Amniotic stem cell (primary cell): ENCODE measurements around the gene CDAN1.
A peak's percentile ranks its signal among the peaks of the same experiment; 100 is the strongest.
"Not testable (repeated sequence)": the region's sequence is repeated elsewhere in the genome, so short reads cannot be mapped to it uniquely, and the experiment has no call there.

ENCODE experiments used
- DNase-seq: peaks from one replicate; lab custom pipeline; 2025; lab: John Stamatoyannopoulos, UW

Gene CDAN1, protein sequence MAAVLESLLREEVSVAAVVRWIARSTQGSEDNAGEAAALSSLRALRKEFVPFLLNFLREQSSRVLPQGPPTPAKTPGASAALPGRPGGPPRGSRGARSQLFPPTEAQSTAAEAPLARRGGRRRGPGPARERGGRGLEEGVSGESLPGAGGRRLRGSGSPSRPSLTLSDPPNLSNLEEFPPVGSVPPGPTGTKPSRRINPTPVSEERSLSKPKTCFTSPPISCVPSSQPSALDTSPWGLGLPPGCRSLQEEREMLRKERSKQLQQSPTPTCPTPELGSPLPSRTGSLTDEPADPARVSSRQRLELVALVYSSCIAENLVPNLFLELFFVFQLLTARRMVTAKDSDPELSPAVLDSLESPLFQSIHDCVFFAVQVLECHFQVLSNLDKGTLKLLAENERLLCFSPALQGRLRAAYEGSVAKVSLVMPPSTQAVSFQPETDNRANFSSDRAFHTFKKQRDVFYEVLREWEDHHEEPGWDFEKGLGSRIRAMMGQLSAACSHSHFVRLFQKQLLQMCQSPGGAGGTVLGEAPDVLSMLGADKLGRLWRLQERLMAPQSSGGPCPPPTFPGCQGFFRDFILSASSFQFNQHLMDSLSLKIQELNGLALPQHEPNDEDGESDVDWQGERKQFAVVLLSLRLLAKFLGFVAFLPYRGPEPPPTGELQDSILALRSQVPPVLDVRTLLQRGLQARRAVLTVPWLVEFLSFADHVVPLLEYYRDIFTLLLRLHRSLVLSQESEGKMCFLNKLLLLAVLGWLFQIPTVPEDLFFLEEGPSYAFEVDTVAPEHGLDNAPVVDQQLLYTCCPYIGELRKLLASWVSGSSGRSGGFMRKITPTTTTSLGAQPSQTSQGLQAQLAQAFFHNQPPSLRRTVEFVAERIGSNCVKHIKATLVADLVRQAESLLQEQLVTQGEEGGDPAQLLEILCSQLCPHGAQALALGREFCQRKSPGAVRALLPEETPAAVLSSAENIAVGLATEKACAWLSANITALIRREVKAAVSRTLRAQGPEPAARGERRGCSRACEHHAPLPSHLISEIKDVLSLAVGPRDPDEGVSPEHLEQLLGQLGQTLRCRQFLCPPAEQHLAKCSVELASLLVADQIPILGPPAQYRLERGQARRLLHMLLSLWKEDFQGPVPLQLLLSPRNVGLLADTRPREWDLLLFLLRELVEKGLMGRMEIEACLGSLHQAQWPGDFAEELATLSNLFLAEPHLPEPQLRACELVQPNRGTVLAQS

DNA sequence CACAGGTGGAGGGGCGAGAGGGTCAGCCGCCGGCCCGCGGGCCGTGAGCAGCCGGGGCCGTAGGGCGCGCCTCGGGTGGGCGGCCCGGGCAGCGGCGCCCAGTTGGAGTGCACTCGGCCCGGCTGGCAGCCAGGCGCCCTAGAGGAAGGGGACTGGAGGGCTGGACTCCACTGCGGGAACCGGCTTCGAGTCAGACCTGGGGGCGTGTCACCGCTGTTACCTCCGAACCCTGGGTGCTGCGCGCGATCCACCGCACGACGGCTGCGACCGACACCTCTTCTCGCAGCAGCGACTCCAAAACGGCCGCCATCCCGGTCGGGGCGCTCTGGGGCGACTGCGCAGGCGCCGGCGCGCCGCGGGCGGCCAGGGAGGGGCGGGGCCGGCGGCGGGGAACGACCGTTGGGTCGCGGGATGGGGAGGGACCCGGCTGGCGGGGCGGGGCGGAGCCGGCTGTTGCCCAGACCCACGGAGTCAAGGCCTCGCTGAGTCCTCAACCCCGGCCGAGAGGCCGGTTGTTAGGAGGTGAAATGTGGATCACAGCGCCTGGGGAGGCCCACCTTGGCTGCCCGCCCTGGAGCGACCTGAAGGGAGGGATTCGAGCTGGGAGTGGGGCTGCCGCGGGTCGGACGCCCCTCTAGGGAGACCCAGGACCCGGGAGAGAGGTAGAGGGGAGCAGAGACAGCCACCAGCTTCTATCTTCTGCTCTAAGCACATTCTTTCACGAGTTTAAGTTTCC is at the start of gene CDAN1:
Gene CDAN1, minus strand, starts transcription at position 336 of the 736 bp plus-strand sequence. Its CDS starts 26 bp downstream, at position 310.
- peak; percentile 79 for DNase-seq

DNA sequence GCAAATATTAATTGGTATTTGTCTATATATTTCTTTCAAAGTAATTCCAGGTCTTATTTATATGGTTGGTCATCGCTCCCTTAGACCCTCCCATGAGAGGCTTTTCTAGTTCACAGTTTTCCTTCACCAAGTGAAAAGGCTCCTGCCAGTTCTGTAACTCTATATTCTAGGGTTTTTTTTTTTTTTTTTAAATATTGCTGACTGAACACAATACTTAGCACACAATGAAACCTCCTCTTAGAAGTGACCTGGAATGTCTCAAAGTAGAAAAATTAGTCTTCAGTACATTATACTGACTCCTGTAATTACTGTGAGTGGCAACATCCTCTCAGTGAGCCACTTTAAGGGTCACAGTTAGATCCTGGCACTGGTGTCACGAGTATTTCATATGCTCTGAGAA is 48.6 kb upstream of the CDAN1 start:
- DNase-seq, result no peak

DNA sequence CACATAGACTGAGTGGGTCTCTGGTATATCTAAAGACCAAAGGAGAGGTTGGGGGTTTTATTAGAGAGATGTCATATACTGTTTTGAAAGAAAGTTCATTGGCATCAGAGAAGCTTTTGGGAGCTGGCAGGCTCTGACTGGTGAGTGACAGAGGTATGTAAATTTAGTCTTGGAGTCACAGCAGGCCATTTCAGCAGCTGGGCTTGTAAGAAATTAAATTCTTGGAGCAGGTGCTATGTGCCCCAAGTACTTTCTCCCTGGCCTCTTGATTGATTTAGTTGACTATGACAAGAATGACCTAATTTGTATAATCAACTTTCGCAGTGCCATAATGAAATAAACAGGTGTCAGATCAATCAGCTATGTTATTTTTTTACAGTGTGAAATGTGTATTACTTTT is 47.8 kb upstream of the CDAN1 start:
- no peak for DNase-seq

DNA sequence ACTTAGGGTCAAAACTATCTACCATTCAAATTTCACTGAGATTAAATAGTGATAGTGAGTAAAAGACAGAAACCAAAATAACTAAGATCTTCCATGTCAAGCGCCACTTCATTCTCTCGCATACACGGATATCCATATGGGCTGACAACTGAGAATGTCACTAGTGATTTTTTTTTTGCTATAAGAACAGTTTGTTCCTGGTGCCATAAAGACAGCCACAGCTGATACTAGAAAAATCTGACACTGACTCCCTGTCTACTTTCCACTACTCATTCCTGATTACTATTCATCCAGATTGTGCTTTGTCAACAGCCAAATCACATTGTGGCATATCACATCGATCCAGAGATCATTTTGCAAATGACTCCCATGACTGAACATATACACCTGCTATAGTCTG is 45.8 kb upstream of the CDAN1 start:
- no peak for DNase-seq

DNA sequence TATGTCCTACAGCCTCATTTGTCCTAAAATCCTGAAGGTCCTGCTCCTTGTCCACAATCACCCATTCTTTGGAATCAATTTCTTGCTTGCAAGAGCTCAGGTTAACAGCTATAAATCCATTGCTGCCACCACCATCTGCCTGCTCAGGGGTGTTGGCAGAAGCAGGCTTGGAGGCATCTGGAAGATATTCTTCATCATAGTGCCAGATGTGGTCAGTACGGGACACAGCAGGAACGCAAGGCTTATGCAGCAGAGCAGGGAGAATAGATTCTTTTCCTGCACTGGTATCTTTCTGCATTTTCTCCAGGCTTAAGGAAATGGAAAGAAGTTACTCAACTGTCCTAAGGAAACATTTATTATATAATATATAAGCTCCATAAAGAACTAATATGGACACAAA is 38.5 kb upstream of the CDAN1 start:
- DNase-seq, result no peak

DNA sequence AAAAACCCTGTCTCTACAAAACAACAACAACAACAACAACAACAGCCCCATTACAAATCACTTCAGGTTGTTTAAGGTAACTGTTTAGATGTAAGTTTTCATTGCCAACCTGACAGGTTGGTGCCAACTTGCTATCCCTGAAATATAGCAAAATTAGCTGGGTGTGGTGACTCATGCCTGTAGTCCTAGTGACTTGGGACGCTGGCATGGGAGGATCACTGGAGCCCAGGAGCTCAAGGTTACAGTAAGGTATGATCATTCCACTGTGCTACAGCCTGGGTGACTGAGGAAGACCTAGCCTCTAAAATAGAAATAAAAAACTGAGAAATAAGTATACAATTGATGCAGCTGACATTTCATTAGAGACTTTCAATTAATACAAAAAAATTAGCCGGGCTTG is 36.0 kb upstream of the CDAN1 start:
- no peak for DNase-seq

DNA sequence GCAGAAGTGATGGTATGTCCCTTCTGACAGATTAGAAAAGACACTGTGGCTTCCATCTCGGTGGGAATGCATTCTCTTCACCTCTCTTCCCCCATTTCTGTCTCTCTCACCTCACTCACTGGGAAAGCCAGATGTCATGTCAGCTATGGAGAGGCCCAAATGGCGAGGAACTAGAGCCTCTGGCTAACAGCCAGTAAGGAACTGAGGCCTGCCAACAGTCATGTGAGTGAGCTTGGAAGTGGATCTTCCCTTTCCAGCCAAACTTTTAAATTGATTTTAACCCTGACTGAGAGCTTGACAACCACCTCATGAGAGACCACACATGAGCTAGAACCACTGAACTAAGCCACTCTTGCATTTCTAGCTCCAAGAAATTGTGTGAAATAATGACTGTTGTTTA is 35.2 kb upstream of the CDAN1 start:
- DNase-seq, result no peak

DNA sequence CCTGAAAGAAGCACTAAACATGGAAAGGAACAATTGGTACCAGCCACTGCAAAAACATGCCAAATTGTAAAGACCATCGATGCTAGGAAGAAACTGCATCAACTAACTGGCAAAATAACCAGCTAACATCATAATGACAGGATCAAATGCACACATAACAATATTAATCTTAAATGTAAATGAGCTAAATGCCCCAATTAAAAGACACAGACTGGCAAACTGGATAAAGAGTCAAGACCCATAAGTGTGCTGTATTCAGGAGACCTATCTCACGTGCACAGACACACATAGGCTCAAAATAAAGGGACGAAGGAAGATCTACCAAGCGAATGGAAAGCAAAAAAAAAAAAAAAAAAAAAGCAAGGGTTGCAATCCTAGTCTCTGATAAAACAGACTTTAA is 29.2 kb upstream of the CDAN1 start:
- DNase-seq, result not testable (repeated sequence)

DNA sequence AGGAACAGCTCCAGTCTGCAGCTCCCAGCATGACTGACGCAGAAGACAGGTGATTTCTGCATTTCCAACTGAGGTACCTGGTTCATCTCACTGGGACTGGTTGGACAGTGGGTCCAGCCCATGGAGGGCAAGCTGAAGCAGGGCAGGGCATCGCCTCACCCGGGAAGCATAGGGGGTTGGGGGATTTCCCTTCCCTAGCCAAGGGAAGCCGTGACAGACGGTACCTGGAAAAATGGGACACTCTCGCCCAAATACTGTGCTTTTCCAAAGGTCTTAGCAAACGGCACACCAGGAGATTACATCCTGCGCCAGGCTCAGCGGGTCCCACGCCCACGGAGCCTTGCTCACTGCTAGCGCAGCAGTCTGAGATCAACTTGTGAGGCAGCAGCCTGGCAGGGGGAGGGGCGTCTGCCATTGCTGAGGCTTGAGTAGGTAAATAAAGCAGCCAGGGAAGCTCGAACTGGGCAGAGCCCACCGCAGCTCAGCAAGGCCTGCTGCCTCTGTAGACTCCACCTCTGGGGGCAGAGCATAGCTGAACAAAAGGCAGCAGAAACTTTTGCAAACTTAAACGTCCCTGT is 27.3 kb upstream of the CDAN1 start:
- DNase-seq, result not testable (repeated sequence)

DNA sequence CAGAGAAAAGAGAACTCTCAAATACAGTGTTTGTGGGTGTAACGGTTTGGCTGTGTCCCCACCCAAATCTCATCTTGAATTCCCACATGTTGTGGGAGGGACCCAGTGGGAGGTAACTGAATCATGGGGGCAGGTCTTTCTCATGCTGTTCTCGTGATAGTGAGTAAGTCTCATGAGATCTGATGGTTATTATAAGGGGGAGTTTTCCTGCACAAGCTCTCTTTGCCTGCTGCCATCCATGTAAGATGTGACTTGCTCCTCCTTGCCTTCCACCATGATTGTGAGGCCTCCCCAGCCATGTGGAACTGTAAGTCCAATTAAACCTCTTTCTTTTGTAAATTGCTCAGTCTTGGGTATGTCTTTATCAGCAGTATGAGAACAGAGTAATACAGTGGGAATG is 24.9 kb upstream of the CDAN1 start:
- not testable (repeated sequence) for DNase-seq

DNA sequence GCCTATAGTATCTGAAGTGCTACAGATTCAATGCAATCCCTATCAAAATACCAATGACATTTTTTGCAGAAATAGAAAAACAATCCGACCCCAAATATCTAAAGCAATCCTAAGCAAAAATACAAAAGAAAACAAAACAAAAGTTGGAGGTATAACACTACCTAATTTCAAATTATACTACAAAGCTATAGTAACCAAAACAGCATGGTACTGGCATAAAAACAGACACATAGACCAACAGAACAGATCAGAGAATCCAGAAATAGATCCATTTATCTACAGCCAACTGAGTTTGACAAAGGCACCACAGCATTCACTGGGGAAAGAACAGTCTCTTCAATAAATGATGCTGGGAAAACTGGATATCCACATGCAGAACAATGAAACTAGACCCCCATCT is 23.8 kb upstream of the CDAN1 start:
- no peak for DNase-seq

DNA sequence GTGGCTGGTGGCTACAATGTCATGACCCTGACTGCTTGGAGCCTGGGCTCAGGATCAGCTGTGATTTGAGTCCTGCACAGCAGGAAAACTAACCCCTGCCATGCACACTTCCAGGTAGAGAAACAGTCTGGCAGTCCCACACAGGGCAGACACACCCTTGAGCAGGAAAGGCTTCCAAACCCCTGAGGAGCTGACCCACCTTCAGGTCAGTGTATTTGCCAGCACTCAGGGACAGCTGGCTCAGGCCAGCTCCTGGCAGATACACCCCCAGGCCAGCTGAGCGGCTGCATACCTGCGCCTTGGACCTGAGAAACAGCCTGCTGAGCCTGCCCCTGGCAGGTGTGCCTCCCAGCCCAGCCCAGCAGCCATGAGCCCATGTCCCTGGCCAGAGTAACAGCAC is 22.2 kb upstream of the CDAN1 start:
- no peak for DNase-seq

DNA sequence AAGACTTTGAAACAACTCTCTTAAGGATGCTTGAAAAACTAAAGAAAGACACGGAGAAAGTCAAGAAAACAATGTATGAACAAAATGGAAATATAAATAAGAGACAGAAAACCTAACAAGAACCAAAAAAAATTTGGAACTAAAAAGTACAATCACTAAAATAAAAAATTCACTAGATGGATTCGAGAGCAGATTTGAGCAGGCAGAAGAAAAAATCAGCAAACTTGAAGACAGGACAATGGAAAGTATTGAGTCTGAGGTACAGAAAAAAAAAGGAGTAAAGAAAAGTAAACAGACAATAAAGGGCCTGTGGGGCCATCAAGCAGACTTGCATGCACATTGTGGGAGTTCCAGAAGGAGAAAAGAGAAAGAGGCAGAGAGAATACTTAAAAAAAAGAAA is 13.4 kb upstream of the CDAN1 start:
- no peak for DNase-seq

DNA sequence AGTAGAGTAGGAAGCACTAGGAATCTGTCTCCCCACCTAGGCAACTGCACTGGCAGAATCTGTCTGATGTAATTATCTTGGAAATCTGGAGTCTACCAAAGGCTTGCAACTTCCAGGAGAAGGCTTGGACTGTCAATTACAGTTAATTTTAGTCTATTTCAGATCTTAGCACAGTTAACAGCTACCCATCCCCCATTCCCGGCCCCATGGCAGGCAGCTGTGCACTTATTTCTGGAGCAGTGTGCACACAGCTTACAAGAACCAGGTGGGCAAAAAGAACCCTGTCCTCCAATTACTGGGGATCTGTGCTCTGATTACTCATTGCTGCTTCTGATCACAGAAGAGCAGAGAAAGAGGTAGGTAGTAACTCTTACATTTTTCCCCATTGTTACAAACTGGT is 12.3 kb upstream of the CDAN1 start:
- no peak for DNase-seq

DNA sequence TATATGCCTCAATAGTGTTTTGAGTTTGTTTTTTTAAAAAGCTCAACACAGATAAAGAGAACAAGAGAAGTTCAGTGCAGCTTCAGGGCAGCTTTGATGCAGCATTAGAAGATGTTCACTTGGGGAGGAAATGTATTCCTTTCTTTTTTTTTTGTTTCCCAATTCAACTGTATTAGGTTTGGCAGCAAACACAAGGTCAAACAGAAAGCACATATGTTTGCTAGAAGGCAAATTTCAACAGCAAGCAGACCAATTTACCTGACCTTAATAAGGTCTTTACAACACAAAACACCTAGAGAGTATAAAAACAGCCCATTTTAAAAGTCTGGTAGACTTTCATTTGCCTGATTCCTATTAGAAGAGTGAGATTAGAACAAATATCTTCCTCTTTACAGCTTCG is 7.3 kb upstream of the CDAN1 start:
- no peak for DNase-seq

DNA sequence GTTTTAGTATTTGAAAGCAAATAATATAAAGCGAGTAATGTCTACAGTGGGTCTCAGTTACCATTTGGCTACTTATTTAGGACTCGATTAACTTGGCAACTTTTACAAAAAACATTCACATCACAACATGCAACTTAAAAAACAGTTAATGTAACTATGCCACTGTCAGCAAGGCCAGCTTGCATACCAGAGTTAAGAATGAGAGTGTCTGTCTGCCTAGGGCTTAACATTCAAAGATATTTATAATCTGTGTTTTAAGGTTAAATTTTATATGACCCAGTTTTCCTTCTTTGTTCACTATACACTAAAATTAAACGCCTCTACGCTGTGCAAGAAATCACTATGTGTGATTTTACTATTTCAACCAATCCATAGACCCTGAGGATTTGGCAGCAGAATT is 5.2 kb upstream of the CDAN1 start:
- DNase-seq, result no peak

DNA sequence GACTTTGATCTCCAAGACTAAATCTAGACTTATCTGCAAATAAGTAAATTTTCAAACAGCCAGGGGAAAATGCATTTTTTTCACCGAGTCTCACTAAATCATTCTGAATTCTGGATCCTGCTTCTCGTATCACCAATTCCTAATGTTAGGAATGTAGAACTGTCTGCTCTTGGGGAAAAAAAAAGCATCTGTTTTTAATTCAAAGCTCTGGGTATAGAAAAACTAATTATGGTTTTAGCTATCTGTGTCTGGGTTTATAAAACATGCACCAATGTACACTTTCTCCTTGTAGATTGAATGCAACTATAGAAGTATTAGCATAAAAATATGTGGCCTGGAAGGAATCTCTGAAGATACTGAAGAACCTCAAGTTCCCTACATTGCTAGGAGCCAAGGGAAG is 4.8 kb upstream of the CDAN1 start:
- no peak for DNase-seq

DNA sequence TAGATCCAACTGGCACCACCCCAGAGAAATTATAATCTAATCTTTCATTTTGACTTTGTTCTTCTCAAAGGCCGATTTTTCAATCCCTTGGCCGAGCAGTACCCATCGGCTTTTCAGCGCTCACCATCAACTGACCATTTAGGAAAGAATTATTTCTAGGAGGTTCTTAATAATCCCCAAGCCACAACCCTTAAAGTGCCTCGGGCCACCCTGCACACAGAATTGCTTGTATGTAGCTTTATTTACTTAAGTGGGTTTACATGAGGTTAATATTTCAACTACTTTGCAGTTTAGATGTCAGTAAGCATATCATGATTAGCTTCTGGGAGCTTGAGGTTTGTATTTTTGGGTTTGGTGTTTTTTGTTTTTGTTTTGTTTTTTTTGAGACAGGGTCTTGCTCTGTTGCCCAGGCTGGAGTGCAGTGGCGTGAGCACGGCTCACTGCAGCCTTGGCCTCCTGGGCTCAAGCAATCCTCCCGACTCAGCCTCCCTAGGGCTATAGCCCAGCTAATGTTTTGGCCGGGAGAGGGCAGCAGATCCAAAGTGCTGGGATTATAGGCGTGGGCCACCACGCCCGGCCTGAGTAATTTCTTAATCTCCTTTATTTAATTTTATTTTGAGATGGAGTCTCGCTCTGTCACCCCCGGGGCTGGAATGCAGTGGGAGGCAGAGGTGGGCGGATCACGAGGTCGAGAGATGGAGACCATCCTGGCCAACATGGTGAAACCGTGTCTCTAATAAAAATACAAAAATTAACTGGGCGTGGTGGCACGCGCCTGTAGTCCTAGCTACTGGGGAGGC is 801 bp upstream of the CDAN1 start:
- DNase-seq, result no peak

DNA sequence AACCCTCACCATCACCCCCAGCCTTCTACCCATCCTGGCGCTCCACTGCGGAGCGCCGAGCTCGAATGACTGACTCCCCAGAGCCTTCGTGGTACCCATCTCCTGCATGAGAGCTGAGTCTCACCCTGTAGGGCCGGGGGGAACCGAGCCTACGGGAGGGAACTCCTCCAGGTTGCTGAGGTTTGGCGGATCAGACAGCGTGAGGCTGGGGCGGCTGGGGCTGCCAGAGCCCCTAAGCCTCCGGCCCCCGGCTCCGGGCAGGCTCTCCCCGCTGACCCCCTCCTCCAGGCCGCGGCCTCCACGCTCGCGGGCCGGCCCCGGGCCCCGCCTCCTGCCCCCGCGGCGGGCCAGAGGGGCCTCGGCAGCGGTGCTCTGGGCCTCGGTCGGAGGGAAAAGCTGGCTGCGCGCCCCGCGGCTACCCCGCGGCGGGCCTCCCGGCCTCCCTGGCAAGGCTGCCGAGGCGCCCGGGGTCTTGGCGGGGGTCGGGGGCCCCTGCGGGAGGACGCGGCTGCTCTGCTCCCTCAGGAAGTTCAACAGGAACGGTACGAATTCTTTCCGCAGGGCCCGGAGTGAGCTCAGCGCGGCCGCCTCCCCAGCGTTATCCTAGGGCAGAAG is 643 bp downstream of the CDAN1 start:
- no peak for DNase-seq
